ENCODE results near the gene COMMD3.

DNA sequence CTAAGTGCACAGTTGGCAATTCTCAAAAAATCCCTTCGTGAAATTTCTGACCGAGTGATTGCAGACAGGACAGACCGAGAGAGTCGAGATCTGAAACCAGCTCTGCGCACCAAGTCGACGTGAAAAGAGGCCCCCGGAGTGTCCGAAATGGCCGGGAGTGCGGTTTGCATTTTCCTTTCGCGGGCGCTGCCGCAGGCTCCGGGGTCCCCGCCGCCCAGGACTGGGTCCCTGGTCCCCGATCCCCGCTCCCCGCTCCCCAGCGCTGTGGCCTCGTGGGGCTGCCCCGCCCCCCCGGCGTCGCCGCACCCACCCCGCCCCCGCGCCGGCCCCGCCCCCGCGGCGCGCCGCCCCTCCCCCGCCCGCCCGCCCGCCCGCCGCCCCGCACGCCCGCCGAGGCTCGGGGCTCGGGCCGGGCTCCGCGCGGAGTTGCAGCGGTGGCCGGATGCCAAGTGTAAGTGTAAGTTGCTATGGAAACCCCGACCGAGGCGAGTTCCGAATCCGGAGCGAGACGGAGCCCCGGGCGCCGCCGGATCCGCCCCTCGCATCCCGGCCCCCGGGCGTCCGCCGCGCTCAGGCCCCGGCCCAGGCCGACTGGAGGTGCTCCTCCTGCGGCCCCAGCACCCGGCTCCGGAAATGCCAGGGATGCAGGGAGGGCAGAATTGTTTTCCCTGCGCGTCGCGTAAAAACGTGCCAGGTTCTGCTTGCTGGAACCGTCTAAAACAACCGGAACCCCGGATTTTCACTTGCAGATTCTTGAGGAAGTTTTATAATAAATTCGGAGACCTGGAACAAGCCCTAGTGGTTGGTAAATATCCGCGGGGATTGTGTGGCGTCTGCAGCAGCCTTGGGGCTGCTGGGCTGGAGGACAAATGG lies 9.3 kb downstream of the COMMD3 start:
- TF ChIP-seq CTCF (conservative IDR thresholded peaks at IDR 0.05) = no peak
- 0 out of 2 replicates have a peak, but pooled peaks have one; percentile 12 for TF ChIP-seq ZFX (IDR thresholded peaks at IDR 0.05)
